Measurements from ENCODE around the gene DENND1C. TPM values are rescaled to one million over a fixed set of nuclear protein-coding genes. Genes with fewer than 3 reads are reported as not detected.

Gene DENND1C
- polyA plus RNA-seq, 2 of the 4 experiments (the other 2 are of a cell fraction), result 0.30 to 0.32 TPM

DNA sequence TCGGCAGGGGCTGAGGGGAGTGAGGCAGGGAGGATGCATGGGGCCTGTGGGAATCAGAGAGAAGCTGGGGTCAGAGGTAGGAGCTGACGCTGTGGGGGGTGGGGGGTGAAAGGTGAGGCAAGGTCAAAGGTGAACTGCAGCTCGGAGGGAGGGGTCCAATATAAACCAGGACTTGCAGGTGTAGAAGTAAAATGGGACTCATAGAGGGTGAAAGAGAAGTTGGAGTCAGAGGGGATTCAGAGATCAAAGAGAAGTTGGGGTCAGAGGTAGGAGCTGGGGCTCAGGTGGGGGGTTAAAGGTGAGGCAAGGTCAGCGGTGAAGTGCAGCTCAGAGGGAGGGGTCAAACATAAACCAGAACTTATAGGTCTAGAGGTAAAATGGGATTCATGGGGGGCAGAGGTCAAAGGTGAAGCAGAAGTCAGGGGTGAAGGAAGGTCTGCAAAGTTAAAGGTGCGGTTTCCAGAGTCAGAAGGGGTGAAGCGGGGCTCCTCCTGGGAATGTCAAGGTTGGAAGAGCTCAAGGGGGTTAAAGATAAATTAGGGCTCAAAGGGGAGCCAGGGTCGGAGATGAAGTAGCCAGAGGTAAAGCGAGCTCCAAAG is 12.9 kb upstream of the DENND1C start:
- ATAC-seq (no peak), FAIRE-seq (no peak), DNase-seq (ENCODE audit: low read depth in 1 of 2, low spot score in 1 of 2) (no peak)
- CTCF ChIA-PET, result interaction anchor here (1.3 kb wide), 1 partner anchor 29 kb away, joined by 3 read pairs; no protein-coding TSS in a partner anchor
- Histone ChIP-seq H3K9me3 (0 out of 3 replicates have a peak, but pooled peaks cover 4% of the 10 kb centered on the region), H3K27ac (no peak overlapping the region), H3K4me1 (no peaks in the 10 kb centered on the region), H3K4me2 (no peak overlapping the region), H3K4me3 (no peak overlapping the region)
- 86% methylated on average over 7 of the region's 8 CpGs for WGBS (ENCODE audit: missing lambda C conversion rate)
- TF ChIP-seq MAFK (IDR thresholded peaks at IDR 0.05; ENCODE audit: partially characterized antibody), result no peak
- POLR2A ChIA-PET, result no interaction called here

GRCh38 chr19:6491802-6492592 is 10.4 kb upstream of the DENND1C start:
- TF ChIP-seq, protein P1, sequence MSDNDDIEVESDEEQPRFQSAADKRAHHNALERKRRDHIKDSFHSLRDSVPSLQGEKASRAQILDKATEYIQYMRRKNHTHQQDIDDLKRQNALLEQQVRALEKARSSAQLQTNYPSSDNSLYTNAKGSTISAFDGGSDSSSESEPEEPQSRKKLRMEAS (IDR thresholded peaks at IDR 0.05), result no peak
- TF ChIP-seq, protein P2, sequence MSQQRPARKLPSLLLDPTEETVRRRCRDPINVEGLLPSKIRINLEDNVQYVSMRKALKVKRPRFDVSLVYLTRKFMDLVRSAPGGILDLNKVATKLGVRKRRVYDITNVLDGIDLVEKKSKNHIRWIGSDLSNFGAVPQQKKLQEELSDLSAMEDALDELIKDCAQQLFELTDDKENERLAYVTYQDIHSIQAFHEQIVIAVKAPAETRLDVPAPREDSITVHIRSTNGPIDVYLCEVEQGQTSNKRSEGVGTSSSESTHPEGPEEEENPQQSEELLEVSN (IDR thresholded peaks at IDR 0.05; ENCODE audit: borderline replicate concordance, low read depth), result no peak
- TF ChIP-seq ZNF302 (CRISPR knock-in tag; IDR thresholded peaks at IDR 0.05) (no peak), RCOR1 (IDR thresholded peaks at IDR 0.05; ENCODE audit: low read depth, low read length) (no peak), PHF8 (IDR thresholded peaks at IDR 0.05; ENCODE audit: borderline replicate concordance, low read depth) (no peak), PBX3 (IDR thresholded peaks at IDR 0.05) (no peak)
- ChIA-PET POLR2A (interaction anchor here (0.5 kb wide), 1 partner anchor 7 kb away, joined by 3 read pairs; no protein-coding TSS in a partner anchor), CTCF (interaction anchor here (0.6 to 2.6 kb wide), 4 partner anchors 10 to 140 kb away, joined by 3 to 11 read pairs (median 6); partner anchors contain the start of genes ALKBH7 and DENND1C)
- Histone ChIP-seq H3K4me3 (no peak overlapping the region), H3K4me2 (no peak overlapping the region), H3K27ac (no peak overlapping the region), H3K9me3 (0 out of 3 replicates have a peak, but pooled peaks cover 4% of the 10 kb centered on the region), H3K4me1 (no peaks in the 10 kb centered on the region)
- DNase-seq (ENCODE audit: low read depth in 1 of 2, low spot score in 1 of 2) (no peak), FAIRE-seq (no peak), ATAC-seq (no peak)
- WGBS (ENCODE audit: missing lambda C conversion rate), result 47% methylated on average over 4 of the region's 4 CpGs

GRCh38 chr19:6490134-6490533 is 8.5 kb upstream of the DENND1C start:
- WGBS (ENCODE audit: missing lambda C conversion rate), result 5% methylated on average over 2 of the region's 2 CpGs
- ATAC-seq (no peak), DNase-seq (ENCODE audit: low read depth in 1 of 2, low spot score in 1 of 2) (no peak), FAIRE-seq (no peak)
- no peak overlapping the region for H3K27ac ChIP-seq
- 0 out of 3 replicates have a peak, but pooled peaks cover 4% of the 10 kb centered on the region for H3K9me3 ChIP-seq
- H3K4me3 ChIP-seq, result no peak overlapping the region
- no peaks in the 10 kb centered on the region for H3K4me1 ChIP-seq
- H3K4me2 ChIP-seq, result no peak overlapping the region
- no peak for TF ChIP-seq HMGXB4 (CRISPR knock-in tag; IDR thresholded peaks at IDR 0.05; ENCODE audit: borderline replicate concordance)
- TF ChIP-seq, protein P1 (IDR thresholded peaks at IDR 0.05), result no peak
- TF ChIP-seq HOXB13 (CRISPR knock-in tag; IDR thresholded peaks at IDR 0.05; ENCODE audit: low read depth), result no peak
- TF ChIP-seq ATOH8 (CRISPR knock-in tag; IDR thresholded peaks at IDR 0.05; ENCODE audit: low read depth), result no peak
- TF ChIP-seq RAD21 (conservative IDR thresholded peaks at IDR 0.05 in 1 of 2, IDR thresholded peaks at IDR 0.05 in 1 of 2), result no peak
- no peak for TF ChIP-seq MYC (IDR thresholded peaks at IDR 0.05; ENCODE audit: borderline replicate concordance, low read length)
- TF ChIP-seq NFE2L2 (conservative IDR thresholded peaks at IDR 0.05; ENCODE audit: low read length), result no peak
- no peak for TF ChIP-seq PHF8 (IDR thresholded peaks at IDR 0.05; ENCODE audit: borderline replicate concordance, low read depth)
- TF ChIP-seq TP53 (CRISPR knock-in tag; IDR thresholded peaks at IDR 0.05), result no peak
- TF ChIP-seq JUNB (IDR thresholded peaks at IDR 0.05), result no peak
- no peak for TF ChIP-seq MAFK (IDR thresholded peaks at IDR 0.05; ENCODE audit: partially characterized antibody)
- CTCF ChIA-PET, result interaction anchor here (1.9 kb wide), 1 partner anchor 15 kb away, joined by 10 read pairs; no protein-coding TSS in a partner anchor
- POLR2A ChIA-PET, result no interaction called here

All from A549 (cell line).